HG03097 (cell line): Measurements from ENCODE around the gene PRSS22.
A peak's percentile ranks its signal among the peaks of the same experiment; 100 is the strongest.

Source experiments
- ATAC-seq: cut with Tn5 transposase; IDR thresholded peaks from one replicate; pipeline ENCODE4 v1.9.1; 2021; ENCODE audit not compliant: unreplicated experiment, low FRiP score

Gene PRSS22

DNA sequence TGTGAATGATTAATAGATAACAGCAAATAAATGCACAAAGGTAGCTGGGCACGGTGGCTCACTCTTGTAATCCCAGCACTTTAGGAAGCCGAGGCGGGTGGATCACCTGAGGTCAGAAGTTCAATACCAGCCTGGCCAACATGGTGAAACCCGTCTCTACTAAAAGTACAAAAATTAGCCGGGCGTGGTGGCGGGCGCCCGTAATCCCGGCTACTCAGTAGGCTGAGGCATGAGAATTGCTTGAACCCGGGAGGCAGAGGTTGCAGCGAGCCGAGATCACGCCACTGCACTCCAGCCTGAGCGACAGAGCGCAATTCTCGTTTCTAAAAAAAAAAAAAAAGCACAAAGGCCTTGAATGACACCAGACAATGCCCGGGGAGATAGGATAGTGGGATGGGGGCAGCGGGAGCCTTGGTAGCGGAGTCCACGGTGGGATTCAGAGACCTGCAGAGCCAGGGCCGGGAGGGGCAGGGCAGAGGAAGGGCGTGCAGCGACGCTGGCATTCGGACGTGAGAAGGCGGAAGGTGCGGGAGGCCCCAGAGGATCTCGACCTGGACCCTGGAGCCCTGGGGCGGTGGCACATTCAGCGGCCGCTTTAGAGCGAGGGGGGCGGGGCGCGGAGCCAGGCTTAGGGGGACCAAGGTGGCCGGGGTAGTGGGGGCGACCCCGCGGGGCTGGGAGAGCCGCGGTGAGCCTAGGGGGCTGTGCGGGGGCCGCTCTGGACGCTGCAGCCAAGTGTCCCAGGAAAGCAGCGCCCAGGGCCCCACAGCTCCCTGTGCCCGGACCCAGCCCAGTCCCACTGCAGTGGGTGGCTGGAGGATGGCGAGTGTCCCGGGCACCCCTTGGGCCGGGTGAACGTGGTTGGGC lies 24.0 kb upstream of the PRSS22 start:
- ATAC-seq: no peak

DNA sequence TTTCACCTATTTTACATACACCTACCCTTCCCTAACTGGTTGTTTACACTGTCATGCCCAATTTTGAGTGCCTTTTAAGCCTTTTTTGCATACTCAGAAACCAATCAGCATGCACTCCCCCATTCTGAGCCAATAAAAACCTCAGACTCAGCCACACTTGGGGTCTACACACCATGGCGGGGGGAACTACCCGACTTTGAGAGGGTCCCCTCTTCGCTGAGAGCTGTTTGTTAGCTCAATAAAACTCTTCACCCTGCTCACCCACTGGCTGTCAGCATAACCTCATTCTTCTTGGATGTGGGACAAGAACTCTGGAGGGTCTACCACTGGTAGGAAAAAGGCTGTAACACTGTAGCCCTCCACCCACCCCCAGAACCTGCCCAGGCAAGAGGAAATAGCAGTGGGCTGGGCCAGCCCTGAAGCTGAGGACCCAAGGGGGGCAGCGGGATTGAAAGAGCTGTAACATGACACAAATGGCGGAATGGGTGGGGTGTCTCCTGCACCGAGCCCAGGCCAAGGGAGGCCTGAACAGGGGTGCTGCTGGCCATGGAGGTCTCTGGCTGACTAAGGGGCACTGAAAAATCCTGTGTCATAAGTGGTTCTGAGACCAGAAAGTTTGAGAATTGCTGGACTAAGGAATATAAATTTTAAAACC lies 22.0 kb upstream of the PRSS22 start:
- no peak for ATAC-seq

DNA sequence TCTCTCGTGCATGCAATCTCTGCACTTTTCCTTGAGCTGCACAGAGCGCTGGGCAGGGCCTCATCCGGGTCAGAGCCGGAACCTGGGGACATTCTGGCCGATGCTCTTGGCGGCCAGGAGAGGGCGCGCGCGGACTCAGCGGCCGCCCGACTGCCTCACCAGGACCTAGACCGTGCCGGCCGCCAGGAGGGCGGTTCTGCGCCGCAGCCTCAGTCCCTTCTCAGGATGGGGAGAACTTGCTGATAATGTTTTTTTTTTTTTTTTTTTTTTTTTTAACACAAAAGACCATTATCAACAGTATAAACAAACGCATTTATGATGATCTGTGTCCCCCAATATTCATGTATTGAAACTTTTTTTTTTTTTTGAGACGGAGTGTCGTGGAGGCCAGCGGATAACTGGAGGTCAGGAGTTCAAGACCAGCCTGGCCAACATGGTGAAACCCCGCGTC lies 17.0 kb upstream of the PRSS22 start:
- peak; percentile 57 for ATAC-seq

DNA sequence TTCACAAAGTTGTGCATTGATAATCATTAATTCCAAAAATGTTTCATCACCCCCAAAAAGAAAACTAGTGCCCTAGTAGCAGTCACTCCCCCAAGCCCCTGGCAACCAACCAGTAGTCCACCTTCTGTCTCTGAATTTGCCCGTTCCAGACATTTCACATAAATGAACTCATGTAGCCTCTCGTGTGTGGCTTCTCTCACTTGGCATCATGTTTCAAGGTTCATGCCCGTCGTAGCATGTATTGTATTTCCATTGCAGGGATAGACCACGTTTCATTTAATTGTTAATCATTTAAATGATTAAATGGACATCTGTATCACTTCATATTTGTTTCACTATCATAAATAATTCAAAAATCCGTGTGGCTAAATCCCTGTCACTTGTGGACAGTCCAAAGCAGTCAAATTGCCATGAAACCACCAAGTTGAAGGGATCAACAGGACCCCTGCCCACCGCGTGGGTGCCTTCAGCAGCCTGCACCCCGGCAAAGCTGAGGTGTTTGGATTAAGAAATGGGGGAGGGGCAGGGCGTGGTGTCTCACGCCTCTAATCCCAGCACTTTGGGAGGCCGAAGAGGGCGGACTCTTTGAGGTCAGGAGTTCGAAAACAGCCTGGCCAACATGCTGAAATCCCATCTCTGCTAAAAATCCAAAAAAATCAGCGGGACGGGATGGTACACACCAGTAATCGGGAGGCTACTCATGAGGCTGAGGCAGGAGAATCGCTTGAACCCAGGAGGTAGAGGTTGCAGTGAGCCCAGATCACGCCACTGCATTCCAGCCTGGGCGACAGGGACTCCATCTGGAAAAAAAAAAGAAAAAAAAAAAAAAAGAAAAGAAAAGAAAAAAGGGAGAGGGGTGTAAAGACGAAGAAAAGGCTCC lies 16.3 kb upstream of the PRSS22 start:
- ATAC-seq: no peak

DNA sequence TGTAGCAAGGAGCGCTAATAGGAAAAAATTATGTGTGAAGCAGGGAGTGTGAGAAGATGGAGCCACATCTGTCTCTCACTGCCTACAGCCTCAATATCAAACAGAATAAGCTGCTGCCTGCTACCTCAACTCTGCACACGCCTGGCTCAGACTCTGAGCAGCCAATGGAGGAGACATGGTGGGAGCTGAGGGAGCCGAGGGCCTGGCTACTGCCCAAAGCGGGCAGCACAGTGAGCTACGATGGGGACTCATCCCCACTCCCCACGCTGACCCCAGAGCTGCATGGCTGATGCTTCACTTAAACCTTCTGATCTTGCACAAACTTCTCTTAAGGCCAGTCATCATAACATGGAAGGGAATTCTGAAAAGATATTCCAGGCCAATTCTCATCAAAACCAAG lies 14.0 kb upstream of the PRSS22 start:
- no peak for ATAC-seq

GRCh38 chr16:2867987-2868789 lies 10.2 kb upstream of the PRSS22 start:
- ATAC-seq: peak; percentile 73

GRCh38 chr16:2867661-2867986 lies 9.7 kb upstream of the PRSS22 start:
- ATAC-seq: no peak

DNA sequence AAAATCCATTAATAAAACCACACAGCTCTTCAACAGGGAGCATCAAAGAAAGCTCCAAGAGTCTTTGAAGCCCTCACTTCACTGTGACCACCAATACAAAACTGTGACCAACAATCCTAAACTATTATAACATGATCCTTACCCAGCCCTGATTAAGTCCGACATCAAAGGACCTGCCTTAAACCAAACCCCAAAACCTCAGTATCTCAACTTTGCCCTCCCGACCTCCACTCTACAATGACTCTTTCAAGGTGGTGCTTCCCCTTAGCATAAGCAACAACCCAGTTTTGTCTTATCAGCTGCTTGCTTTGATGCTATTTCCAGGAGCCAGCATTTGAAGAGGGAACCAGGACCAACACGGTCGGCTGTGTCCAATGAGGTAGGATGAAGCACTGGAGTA lies 8.5 kb upstream of the PRSS22 start:
- ATAC-seq: no peak

GRCh38 chr16:2865651-2866050 lies 7.7 kb upstream of the PRSS22 start:
- no peak for ATAC-seq

- no peak for ATAC-seq
Measured at GRCh38 chr16:2860826-2861567, 3.0 kb upstream of the PRSS22 start.

- no peak for ATAC-seq
Measured at GRCh38 chr16:2859686-2860265, 1.8 kb upstream of the PRSS22 start.

DNA sequence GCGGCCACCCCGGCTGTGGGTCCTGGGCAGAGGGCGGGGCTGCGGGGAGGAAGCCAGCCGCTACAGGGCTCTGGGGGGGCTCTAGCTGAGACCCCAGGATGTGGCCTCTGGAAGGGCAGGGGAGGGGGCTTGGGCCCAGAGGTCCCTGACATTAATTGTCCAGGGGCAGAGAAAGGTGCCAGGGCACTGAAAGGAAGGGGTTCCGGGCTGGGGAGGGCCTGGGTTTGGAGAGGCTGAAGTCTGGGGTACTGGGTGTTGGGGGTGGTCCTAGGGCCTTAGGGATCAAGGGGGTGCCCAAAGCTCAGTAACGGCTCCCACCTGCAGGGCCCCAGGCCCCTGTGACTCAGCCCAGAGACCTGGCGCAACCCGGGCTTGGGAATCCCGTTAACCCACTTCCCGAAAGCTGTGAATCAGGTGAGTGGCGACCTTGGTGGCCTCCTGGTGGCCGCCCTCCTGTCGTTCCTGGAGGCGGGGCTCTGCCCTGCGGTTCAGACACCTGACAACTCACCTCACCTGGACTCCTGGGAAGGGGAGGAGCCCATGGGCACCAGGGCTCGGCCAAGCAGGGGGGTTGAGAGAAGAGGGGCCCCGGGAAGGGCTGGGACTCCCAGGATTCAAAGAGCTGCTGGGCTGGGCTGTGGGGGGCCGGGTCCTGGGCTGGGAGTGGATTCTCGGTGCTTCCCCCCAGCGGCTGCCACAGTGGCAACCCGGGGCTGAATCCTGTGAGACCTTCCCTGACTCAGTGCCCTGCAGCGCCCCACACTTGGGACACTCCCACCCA lies 465 bp upstream of the PRSS22 start:
- ATAC-seq: no peak

GRCh38 chr16:2856686-2857450 lies 1.1 kb downstream of the PRSS22 start:
- ATAC-seq: no peak

DNA sequence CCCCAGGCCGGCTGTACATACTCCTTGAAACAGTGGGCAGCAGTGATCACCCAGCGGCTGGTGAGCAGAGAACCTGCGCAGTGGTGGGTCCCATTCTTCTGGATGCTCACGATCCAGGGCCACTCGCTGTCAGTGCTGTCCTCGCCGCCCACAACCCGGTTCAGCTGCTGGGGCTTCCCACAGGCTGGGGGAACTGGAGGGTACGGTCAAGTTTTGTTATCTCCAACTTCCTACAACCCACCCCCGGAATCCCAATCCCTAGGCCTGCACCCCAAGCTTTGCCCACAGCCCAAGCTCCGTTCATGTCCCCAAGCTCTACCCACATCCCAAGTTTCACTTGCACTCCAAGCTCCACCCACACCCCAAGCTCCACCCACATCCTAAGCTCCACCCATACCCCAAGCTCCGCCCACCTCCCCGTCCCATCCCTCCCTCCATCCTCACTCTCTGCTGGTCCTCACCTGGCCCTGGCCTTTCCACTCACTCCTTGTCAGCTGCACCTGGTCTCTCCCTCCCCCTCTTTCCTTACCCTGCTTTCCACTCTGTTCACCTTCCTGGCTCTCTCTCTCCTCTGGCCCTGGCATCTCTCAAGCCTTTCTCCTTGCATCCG lies 1.8 kb downstream of the PRSS22 start:
- no peak for ATAC-seq

- ATAC-seq: no peak
Measured at GRCh38 chr16:2855536-2855935, 2.4 kb downstream of the PRSS22 start.

- no peak for ATAC-seq
Measured at GRCh38 chr16:2854700-2855309, 3.2 kb downstream of the PRSS22 start.

DNA sequence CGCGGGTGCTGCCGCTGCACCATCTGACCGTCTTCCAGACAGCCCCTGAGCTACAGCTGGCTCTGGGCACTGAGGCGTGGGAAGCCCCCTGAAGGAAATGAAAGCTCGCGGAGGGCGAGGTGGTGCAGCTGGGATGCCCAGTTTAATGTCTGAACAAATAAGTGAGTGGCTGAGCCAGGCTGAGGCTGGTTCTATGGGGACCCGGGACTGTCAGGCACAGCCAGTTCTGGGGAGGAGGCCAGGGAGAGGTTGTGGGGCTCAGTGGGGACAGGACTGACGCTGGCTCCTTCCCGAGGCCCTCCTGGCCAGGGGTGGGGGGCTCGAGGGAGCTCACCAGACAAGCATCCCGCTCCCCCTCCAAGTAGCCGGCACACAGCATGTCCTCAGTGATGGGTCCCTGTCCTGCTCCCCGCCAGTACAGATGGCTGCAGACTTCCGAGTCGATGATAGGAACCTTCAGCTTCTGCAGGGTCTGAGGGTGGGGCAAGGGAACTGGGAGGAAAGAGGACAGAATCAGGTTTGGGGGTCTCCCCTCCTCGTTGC lies 4.4 kb downstream of the PRSS22 start:
- no peak for ATAC-seq
